ENCODE measurements around the gene SGIP1.

DNA sequence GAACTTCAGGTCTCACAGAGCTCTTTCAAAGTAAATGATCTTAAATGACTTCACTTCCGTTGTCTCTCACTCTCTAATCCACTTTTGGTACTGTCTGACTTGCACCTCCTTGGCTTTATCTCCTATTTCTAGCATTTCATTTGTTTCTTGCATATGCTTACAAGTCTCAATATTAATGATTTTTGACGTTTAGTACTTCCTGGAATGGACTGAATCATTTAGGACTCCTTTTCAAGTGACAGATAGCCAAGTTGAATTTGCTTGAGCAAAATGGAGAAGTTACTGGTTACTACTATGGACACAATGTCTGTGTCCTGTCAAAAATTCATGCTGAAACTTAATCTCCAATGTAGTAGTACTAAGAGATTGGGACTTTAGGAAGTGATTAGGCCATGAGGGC lies 7.0 kb upstream of the SGIP1 start:
- TF ChIP-seq GATA2 (IDR thresholded peaks at IDR 0.05; ENCODE audit: low read depth, low read length) (no peak), GATA3 (IDR thresholded peaks at IDR 0.05; ENCODE audit: low read depth, low read length) (no peak)

All from SH-SY5Y (cell line).